OCI-LY7 (cell line): ENCODE measurements around the gene ZMIZ2. TPM values are rescaled to one million over a fixed set of nuclear protein-coding genes. Genes with fewer than 3 reads are reported as not detected.

ENCODE experiments used
- BruUV-seq: library from RNA; stranded (reverse); fragments of 400-500 nt; replicated peaks from 2 replicates; lab custom pipeline; 2021; lab: Mats Ljungman, UMichigan
- CTCF ChIA-PET: fragments of 300-600 bp; sonication (Branson Sonifier 250); formaldehyde crosslinking; loops from one replicate; lab custom pipeline; 2022; ENCODE audit warnings: antibody characterized with exemption; ENCODE audit not compliant: unreplicated experiment; lab: Charles Lee
- POLR2A ChIA-PET: fragments of 300-600 bp; sonication (Branson Sonifier 250); formaldehyde crosslinking; loops from one replicate; lab custom pipeline; 2022; ENCODE audit warnings: antibody characterized with exemption; lab: Charles Lee
- DNase-seq: peaks from one replicate; pipeline ENCODE4 v3.0.0-alpha.2; 2015; ENCODE audit warnings: low spot score
- H2AFZ ChIP-seq: fragments of 200-600 bp; sonication (generic), shearing (Covaris generic); 2 replicates; pipeline ENCODE4 v1.6.1; 2014; ENCODE audit warnings: mild to moderate bottlenecking, antibody characterized with exemption, low read length, moderate library complexity
- H3K27ac ChIP-seq: fragments of 200-600 bp; sonication (generic); 2 replicates; pipeline ENCODE4 v1.5.1; 2014; ENCODE audit warnings: mixed run types, low read depth, mild to moderate bottlenecking, moderate library complexity, low read length, inconsistent platforms; ENCODE audit not compliant: poor library complexity, severe bottlenecking
- H3K36me3 ChIP-seq: fragments of 200-600 bp; sonication (generic); 2 replicates; pipeline ENCODE4 v1.6.1; 2014; ENCODE audit warnings: mild to moderate bottlenecking, antibody characterized with exemption, low read length, moderate library complexity, mixed read lengths; ENCODE audit not compliant: insufficient read depth
- H3K4me1 ChIP-seq: fragments of 200-600 bp; sonication (generic); 2 replicates; pipeline ENCODE4 v1.5.1; 2014; ENCODE audit warnings: mild to moderate bottlenecking, low read length; ENCODE audit not compliant: insufficient read depth, poor library complexity, severe bottlenecking
- H3K4me2 ChIP-seq: fragments of 200-600 bp; sonication (generic); 2 replicates; pipeline ENCODE4 v1.6.1; 2014; ENCODE audit warnings: mild to moderate bottlenecking, low read length
- H3K4me3 ChIP-seq: fragments of 200-600 bp; sonication (generic); 2 replicates; pipeline ENCODE4 v1.5.1; 2014; ENCODE audit warnings: mild to moderate bottlenecking, low read depth, low read length; ENCODE audit not compliant: poor library complexity, severe bottlenecking
- H3K79me2 ChIP-seq: fragments of 200-600 bp; sonication (generic); 2 replicates; pipeline ENCODE4 v1.6.1; 2016; ENCODE audit warnings: low read depth, mild to moderate bottlenecking, low read length, moderate library complexity, mixed read lengths; ENCODE audit not compliant: insufficient read depth
- H3K9me2 ChIP-seq: fragments of 200-600 bp; sonication (generic); 2 replicates; pipeline ENCODE4 v1.6.1; 2016; ENCODE audit warnings: mild to moderate bottlenecking, low read length, mixed read lengths; ENCODE audit not compliant: insufficient read depth
- H3K9me3 ChIP-seq: fragments of 200-600 bp; sonication (generic); 2 replicates; pipeline ENCODE4 v1.6.1; 2014; ENCODE audit warnings: mild to moderate bottlenecking, mixed run types, low read length, mixed read lengths
- H4K20me1 ChIP-seq: fragments of 200-600 bp; sonication (generic); 2 replicates; pipeline ENCODE4 v1.6.1; 2014; ENCODE audit warnings: mild to moderate bottlenecking, antibody characterized with exemption, low read length, moderate library complexity, mixed read lengths; ENCODE audit not compliant: insufficient read depth
- CTCF ChIP-seq: fragments of 200-600 bp; sonication (generic); conservative IDR thresholded peaks from 2 replicates; pipeline ENCODE4 v1.5.1; 2014; ENCODE audit warnings: mild to moderate bottlenecking, antibody characterized with exemption, low read length, moderate library complexity, mixed read lengths
- EZH2phosphoT487 ChIP-seq: fragments of 200-600 bp; sonication (generic); IDR thresholded peaks from 2 replicates; pipeline ENCODE4 v1.6.1; 2018; ENCODE audit warnings: low read depth, borderline replicate concordance, mild to moderate bottlenecking, mixed run types, antibody characterized with exemption, low read length, moderate library complexity, mixed read lengths
- intact Hi-C: fragments of 100-400 bp; cut with micrococcal nuclease; formaldehyde crosslinking; loops from one replicate; pipeline ENCODE4 v1.10.0; 2022; ENCODE audit not compliant: unreplicated experiment
- total RNA-seq, 2 experiments: library from RNA; depleted of rRNA in 1 of 2; stranded (reverse); fragments of >200 nt in 1 of 2; shearing (Covaris generic) in 1 of 2; gene quantifications; 2 replicates each; pipeline ENCODE4 v1.2.3, GENCODE V29; 2014 to 2022

The ZMIZ2 gene
- total RNA-seq, 2 experiments from 2014 or later = 17.2 to 79.7 TPM

GRCh38 chr7:44733708-44734481, 14.8 kb upstream of the ZMIZ2 start:
- intact Hi-C loops = no loop called here
- no peak overlapping the region for H3K4me2 ChIP-seq
- POLR2A ChIA-PET = interaction anchor here (0.6 to 0.7 kb wide), 2 partner anchors 19 to 54 kb away, joined by 3 to 4 read pairs; no protein-coding TSS in a partner anchor

GRCh38 chr7:44735403-44736165, 13.1 kb upstream of the ZMIZ2 start:
- no TSS peak for BruUV-seq
- H3K27ac ChIP-seq = no peak overlapping the region
- no peak overlapping the region for H2AFZ ChIP-seq

More at GRCh38 chr7:44733708-44734481, 14.8 kb upstream of the ZMIZ2 start:
- H3K4me3 ChIP-seq = no peak overlapping the region
- DNase-seq = no peak
- H2AFZ ChIP-seq = no peak overlapping the region
- TF ChIP-seq EZH2phosphoT487 = no peak
- H3K36me3 ChIP-seq = no peaks in the 10 kb centered on the region
- H3K79me2 ChIP-seq = no peaks in the 10 kb centered on the region
- no peaks in the 10 kb centered on the region for H3K9me3 ChIP-seq
- CTCF ChIA-PET = interaction anchor here (0.6 kb wide), 1 partner anchor 146 kb away, joined by 5 read pairs; no protein-coding TSS in a partner anchor
- no peaks in the 10 kb centered on the region for H4K20me1 ChIP-seq
- no peaks in the 10 kb centered on the region for H3K9me2 ChIP-seq
- H3K27ac ChIP-seq = no peak overlapping the region
- H3K4me1 ChIP-seq = no peaks in the 10 kb centered on the region
- BruUV-seq = no TSS peak

More at GRCh38 chr7:44735403-44736165, 13.1 kb upstream of the ZMIZ2 start:
- Histone ChIP-seq H3K4me2 (no peak overlapping the region), H3K9me2 (no peaks in the 10 kb centered on the region), H3K36me3 (no peaks in the 10 kb centered on the region), H3K79me2 (no peaks in the 10 kb centered on the region), H3K9me3 (no peaks in the 10 kb centered on the region), H3K4me1 (no peaks in the 10 kb centered on the region), H3K4me3 (no peak overlapping the region), H4K20me1 (no peaks in the 10 kb centered on the region)
- TF ChIP-seq CTCF (no peak), EZH2phosphoT487 (no peak)
- ChIA-PET POLR2A (interaction anchor here (0.5 kb wide), 1 partner anchor 10 kb away, joined by 3 read pairs; no protein-coding TSS in a partner anchor), CTCF (no interaction called here)
- no peak for DNase-seq
- intact Hi-C loops = no loop called here
